ENCODE measurements around the gene CHEK2. TPM values are rescaled to one million over a fixed set of nuclear protein-coding genes. Genes with fewer than 3 reads are reported as not detected.

CHEK2 gene
- 10 to 100 TPM in 1 of 2 donors, 1 to 10 TPM in 1; 8.6 to 11.9 TPM for total RNA-seq
- polyA plus RNA-seq (ENCODE audit: insufficient read length in 2 of 2) = 10 to 100 TPM in 1 of 2 donors, 1 to 10 TPM in 1; 8.9 to 10.1 TPM
- long read RNA-seq, donor 1, partial matches to known transcripts = 5 of 5 reads
- long read RNA-seq, donor 1, other reads (novel, unspliced or antisense) = 0 of 5 reads
- long read RNA-seq, donor 2 = 0 reads
- long read RNA-seq, donor 3, partial matches to known transcripts = 0 of 2 reads
- long read RNA-seq, donor 3, other reads (novel, unspliced or antisense) = 0 of 2 reads
- long read RNA-seq, donor 4, partial matches to known transcripts = 62 of 107 reads
- long read RNA-seq, donor 4, other reads (novel, unspliced or antisense) = 43 of 107 reads

DNA sequence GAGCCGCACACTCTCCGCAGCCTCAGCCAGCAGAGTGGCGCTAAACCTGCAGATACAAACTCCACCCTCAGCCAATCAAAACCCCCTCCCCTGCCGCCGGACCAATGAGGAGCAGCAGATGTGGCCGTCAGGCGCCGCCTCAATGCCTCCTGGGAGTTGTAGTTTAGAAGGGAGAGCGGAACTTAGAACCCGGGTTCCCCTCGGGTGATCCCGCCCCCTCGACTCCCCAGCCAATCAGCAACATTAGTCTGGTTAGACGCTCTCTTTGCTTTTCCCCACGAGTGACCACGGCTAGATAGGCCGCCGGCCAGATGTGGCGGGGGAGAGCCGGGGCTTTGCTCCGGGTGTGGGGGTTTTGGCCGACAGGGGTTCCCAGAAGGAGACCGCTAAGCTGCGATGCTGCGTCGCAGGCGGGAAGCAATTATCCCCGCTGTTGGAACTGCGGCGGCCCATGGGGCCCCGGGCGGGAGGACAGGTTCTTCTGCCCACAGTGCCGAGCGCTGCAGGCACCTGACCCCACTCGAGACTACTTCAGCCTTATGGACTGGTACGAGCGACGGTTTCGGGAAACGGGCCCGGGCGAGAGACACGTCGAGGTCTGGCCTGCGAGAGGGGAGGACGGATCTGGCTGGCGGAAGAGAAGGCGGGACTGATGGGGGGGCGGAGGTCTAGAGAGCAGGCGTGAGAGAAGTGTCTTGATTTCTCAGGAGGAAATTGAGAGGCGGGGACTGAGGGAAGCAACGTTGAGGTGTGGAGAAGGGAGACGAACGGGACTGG is at the start of gene CHEK2, which contains the start of gene HSCB:
Gene CHEK2 (minus strand): TSS at position 36 of the 777 bp plus-strand sequence. CDS start 7,099 bp downstream, outside the sequence.
Gene HSCB (plus strand): TSS at position 255 of the 777 bp plus-strand sequence. CDS start 57 bp downstream, at position 312.
- Histone ChIP-seq H3K4me3 (ENCODE audit: low read depth, low read length) (peak within 1 kb of the TSS; percentile 100), H3K9me3 (ENCODE audit: control insufficient read depth, insufficient read depth, low read length) (no peaks in the 10 kb centered on the region), H3K36me3 (ENCODE audit: control insufficient read depth, insufficient read depth, low read length) (peaks cover 28% of the 10 kb centered on the region), H3K4me1 (ENCODE audit: control insufficient read depth, insufficient read depth, low read length) (no peaks in the 10 kb centered on the region), H3K27ac (ENCODE audit: low read depth, low read length) (peak within 1 kb of the TSS; percentile 99), H3K27me3 (ENCODE audit: control insufficient read depth, insufficient read depth, low read length) (no peaks in the 10 kb centered on the region)
- under 1% methylated on average over 49 of the region's 54 CpGs for WGBS (ENCODE audit: insufficient coverage)
- peak; percentile 90 to 100 (median 98) for DNase-seq (ENCODE audit: low read depth in 4 of 6, low spot score in 6 of 6)

DNA sequence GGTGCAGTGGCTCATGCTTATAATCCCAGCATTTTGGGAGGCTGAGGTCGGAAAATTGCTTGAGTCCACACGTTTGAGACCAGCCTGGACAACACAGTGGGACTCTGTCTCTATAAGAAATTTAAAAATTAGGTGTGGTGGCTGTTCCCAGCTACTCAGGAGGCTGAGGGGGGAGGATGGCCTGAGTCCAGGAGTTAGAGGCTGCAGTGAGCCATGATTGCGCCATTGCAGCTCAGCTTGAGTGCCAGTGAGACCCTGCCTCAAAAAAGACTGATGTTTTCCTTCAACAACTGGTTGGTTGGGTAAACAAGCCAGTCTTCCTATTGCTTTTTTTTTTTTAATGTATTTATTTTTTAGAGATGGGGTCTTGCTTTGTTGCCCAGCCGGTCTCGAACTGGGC is 49.5 kb upstream of the CHEK2 start:
- WGBS (ENCODE audit: insufficient coverage) = 87% methylated on average over 3 of the region's 5 CpGs
- Histone ChIP-seq H3K9me3 (ENCODE audit: control insufficient read depth, insufficient read depth, low read length) (no peaks in the 10 kb centered on the region), H3K27ac (ENCODE audit: low read depth, low read length) (no peak overlapping the region), H3K4me3 (ENCODE audit: low read depth, low read length) (no peak overlapping the region), H3K36me3 (ENCODE audit: control insufficient read depth, insufficient read depth, low read length) (peaks cover 34% of the 10 kb centered on the region), H3K4me1 (ENCODE audit: control insufficient read depth, insufficient read depth, low read length) (no peaks in the 10 kb centered on the region), H3K27me3 (ENCODE audit: control insufficient read depth, insufficient read depth, low read length) (no peaks in the 10 kb centered on the region)
- DNase-seq (ENCODE audit: low read depth in 4 of 6, low spot score in 6 of 6) = no peak

DNA sequence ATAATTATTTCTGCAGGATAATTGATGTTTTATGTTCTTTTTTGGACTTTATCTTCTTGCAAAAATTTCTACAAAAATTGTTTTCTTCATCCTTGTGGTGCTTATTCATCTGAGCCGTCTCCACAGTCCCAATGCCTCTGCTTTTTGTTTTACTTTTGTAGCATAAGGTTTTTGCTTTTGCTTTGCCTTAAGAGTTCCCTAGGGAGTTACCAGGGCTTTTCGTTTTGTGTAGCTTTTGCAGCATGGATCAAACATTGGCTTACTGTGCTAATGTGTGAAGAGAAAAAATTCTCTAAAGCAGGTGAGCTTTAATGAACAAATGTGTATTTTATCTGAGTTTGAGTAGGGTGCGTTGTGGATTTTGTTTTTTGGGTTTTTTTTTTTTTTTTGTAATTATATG is 47.0 kb upstream of the CHEK2 start:
- no peaks in the 10 kb centered on the region for H3K4me1 ChIP-seq (ENCODE audit: control insufficient read depth, insufficient read depth, low read length)
- no peaks in the 10 kb centered on the region for H3K27me3 ChIP-seq (ENCODE audit: control insufficient read depth, insufficient read depth, low read length)
- no peak overlapping the region for H3K27ac ChIP-seq (ENCODE audit: low read depth, low read length)
- 60% methylated on average over 1 of the region's 3 CpGs for WGBS (ENCODE audit: insufficient coverage)
- peaks cover 33% of the 10 kb centered on the region for H3K36me3 ChIP-seq (ENCODE audit: control insufficient read depth, insufficient read depth, low read length)
- DNase-seq (ENCODE audit: low read depth in 4 of 6, low spot score in 6 of 6) = no peak
- no peak overlapping the region for H3K4me3 ChIP-seq (ENCODE audit: low read depth, low read length)
- no peaks in the 10 kb centered on the region for H3K9me3 ChIP-seq (ENCODE audit: control insufficient read depth, insufficient read depth, low read length)

DNA sequence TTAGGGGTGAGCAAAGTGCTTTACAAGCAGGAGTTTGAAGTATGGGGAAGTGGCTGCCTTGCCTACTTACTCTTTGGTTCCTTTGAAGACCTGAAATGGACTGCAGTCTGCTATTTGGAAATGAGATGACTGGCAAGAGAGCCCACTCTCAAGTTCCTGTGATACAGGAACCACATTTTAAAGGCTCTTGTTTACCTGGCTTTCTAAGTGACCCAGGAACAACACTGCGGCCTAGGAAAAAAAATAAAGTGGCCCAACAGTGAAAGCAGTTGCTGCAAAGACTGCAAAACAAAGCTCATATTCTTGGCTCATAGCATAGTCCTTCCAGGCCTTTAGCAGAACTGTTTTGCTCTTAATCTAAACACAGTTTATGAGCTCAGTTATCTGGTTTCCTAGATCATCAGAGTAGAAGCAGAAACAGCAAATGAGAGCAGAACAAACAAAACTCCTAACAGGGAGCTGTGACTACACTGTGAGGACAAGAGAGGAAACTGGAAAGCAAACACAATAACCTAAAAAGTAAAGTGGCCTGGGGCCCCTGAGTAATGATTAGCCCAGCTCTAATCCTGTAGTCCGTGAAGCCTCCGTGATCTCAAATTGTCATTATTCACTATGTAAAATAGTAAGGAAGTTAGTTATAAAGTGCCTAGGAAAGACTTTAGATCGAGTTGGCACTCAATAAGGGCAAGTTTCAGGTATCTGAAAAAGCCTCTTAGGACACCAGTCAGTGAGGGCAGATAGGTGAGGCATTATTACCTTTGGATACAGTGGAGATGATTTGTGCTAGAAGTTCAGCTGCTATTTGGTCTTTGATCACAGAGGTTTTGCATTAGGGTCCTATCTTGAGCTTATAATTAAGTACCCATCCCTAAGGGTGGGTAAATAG is 42.4 kb upstream of the CHEK2 start:
- Histone ChIP-seq H3K9me3 (ENCODE audit: control insufficient read depth, insufficient read depth, low read length) (no peaks in the 10 kb centered on the region), H3K4me3 (ENCODE audit: low read depth, low read length) (no peak overlapping the region), H3K36me3 (ENCODE audit: control insufficient read depth, insufficient read depth, low read length) (peaks cover 40% of the 10 kb centered on the region), H3K27ac (ENCODE audit: low read depth, low read length) (no peak overlapping the region), H3K27me3 (ENCODE audit: control insufficient read depth, insufficient read depth, low read length) (no peaks in the 10 kb centered on the region), H3K4me1 (ENCODE audit: control insufficient read depth, insufficient read depth, low read length) (no peaks in the 10 kb centered on the region)
- DNase-seq (ENCODE audit: low read depth in 4 of 6, low spot score in 6 of 6) = no peak
- 95% methylated on average over 2 of the region's 4 CpGs for WGBS (ENCODE audit: insufficient coverage)

DNA sequence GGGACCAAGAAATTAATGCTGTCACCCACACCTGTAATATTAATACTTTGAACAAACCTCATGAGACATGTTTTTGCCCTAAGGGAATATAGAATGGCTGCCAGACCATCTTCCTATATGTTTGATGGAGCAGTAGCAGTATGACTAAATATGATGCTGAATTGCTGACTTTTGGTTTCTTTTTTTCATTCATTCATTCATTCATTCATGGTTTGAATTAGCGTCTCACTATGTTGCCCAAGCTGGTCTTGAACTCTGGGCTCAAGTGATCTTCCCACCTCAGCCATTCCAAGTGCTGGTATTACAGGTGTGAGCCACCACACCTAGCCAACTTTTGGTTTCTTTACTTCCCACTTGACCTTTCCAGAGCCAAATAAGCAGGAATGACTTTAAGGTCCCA is 38.7 kb upstream of the CHEK2 start:
- Histone ChIP-seq H3K36me3 (ENCODE audit: control insufficient read depth, insufficient read depth, low read length) (peaks cover 59% of the 10 kb centered on the region), H3K4me1 (ENCODE audit: control insufficient read depth, insufficient read depth, low read length) (no peaks in the 10 kb centered on the region), H3K27ac (ENCODE audit: low read depth, low read length) (no peak overlapping the region), H3K4me3 (ENCODE audit: low read depth, low read length) (no peak overlapping the region), H3K9me3 (ENCODE audit: control insufficient read depth, insufficient read depth, low read length) (no peaks in the 10 kb centered on the region), H3K27me3 (ENCODE audit: control insufficient read depth, insufficient read depth, low read length) (no peaks in the 10 kb centered on the region)
- WGBS (ENCODE audit: insufficient coverage) = 100% methylated on average over 1 of the region's 1 CpG
- DNase-seq (ENCODE audit: low read depth in 4 of 6, low spot score in 6 of 6) = no peak

DNA sequence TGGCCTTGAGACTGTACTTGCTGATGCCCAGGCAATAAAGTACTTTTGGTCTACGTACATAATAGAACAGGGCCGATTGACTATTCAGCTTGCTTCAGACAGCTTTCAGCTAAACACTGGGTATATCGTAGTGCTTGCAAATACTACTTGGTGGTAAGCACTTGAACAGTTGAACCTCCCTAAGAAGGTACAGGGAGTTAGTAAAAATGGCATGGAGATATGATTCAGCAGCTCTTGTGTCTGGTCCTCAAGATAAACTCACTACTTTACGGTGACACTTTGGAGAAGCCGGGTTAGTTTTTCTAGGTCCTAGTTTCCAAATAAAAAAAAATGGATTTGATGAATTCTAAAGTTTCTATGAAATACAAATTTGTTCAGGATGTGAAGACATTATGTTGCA is 38.2 kb upstream of the CHEK2 start:
- no peak overlapping the region for H3K27ac ChIP-seq (ENCODE audit: low read depth, low read length)
- no peaks in the 10 kb centered on the region for H3K4me1 ChIP-seq (ENCODE audit: control insufficient read depth, insufficient read depth, low read length)
- peaks cover 57% of the 10 kb centered on the region for H3K36me3 ChIP-seq (ENCODE audit: control insufficient read depth, insufficient read depth, low read length)
- H3K9me3 ChIP-seq (ENCODE audit: control insufficient read depth, insufficient read depth, low read length) = no peaks in the 10 kb centered on the region
- whole genome bisulfite sequencing (ENCODE audit: insufficient coverage) = 74% methylated on average over 4 of the region's 5 CpGs
- no peak for DNase-seq (ENCODE audit: low read depth in 4 of 6, low spot score in 6 of 6)
- no peaks in the 10 kb centered on the region for H3K27me3 ChIP-seq (ENCODE audit: control insufficient read depth, insufficient read depth, low read length)
- no peak overlapping the region for H3K4me3 ChIP-seq (ENCODE audit: low read depth, low read length)

DNA sequence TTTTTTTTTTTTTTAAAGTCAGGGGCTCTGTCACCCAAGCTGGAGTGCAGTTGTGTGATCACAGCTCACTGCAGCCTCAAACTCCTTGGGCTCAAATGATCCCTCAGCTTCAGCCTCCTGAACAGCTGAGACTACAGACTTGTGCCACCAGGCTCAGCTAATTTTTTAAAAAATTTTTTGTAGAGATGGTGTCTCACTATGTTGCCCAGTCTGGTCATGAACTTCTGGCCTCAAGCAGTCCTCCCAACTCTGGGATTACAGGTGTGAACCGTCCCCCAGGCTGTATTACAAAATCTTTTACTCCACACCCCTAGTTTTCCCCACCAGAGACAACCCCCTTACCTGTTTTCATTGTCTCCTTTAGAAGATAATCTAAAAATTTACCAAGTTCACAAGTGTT is 32.8 kb upstream of the CHEK2 start:
- Histone ChIP-seq H3K4me3 (ENCODE audit: low read depth, low read length) (no peak overlapping the region), H3K36me3 (ENCODE audit: control insufficient read depth, insufficient read depth, low read length) (peaks cover 41% of the 10 kb centered on the region), H3K27me3 (ENCODE audit: control insufficient read depth, insufficient read depth, low read length) (no peaks in the 10 kb centered on the region), H3K27ac (ENCODE audit: low read depth, low read length) (no peak overlapping the region), H3K4me1 (ENCODE audit: control insufficient read depth, insufficient read depth, low read length) (peaks cover 10% of the 10 kb centered on the region), H3K9me3 (ENCODE audit: control insufficient read depth, insufficient read depth, low read length) (no peaks in the 10 kb centered on the region)
- no peak for DNase-seq (ENCODE audit: low read depth in 4 of 6, low spot score in 6 of 6)
- WGBS (ENCODE audit: insufficient coverage) = 100% methylated on average over 1 of the region's 1 CpG

DNA sequence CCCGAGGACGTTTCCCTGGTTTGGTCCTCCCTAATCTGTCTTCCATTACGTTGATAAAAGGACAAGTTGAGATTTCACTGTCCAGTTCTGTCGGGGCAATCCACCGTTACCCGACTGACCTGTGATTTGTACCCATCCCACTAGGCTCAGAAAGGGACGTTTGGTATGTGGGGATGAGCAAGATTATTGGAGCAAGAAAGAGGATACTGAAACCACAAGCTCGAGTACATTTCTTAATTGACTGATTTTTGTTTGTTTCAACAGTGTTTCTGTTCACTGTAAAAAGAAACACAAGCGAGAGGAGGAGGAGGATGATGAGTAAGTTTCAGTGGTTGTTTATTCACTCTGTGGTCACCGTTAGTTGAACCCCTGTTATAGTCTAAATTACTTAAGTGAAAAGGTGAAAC is 31.8 kb upstream of the CHEK2 start:
- 17% methylated on average over 5 of the region's 10 CpGs for WGBS (ENCODE audit: insufficient coverage)

More for the DNA sequence above, 31.8 kb upstream of the CHEK2 start:
- Histone ChIP-seq H3K4me3 (ENCODE audit: low read depth, low read length) (peak overlapping the region; percentile 58), H3K27ac (ENCODE audit: low read depth, low read length) (peak overlapping the region; percentile 89), H3K4me1 (ENCODE audit: control insufficient read depth, insufficient read depth, low read length) (peaks cover 10% of the 10 kb centered on the region), H3K36me3 (ENCODE audit: control insufficient read depth, insufficient read depth, low read length) (peaks cover 37% of the 10 kb centered on the region), H3K27me3 (ENCODE audit: control insufficient read depth, insufficient read depth, low read length) (no peaks in the 10 kb centered on the region), H3K9me3 (ENCODE audit: control insufficient read depth, insufficient read depth, low read length) (no peaks in the 10 kb centered on the region)
- no peak for DNase-seq (ENCODE audit: low read depth in 4 of 6, low spot score in 6 of 6)

Measured in spinal cord (tissue), 10 donors.